GM18909 (cell line): ENCODE measurements around the gene FAM72C.
"Not testable (repeated sequence)": the region's sequence is repeated elsewhere in the genome, so short reads cannot be mapped to it uniquely, and the experiment has no call there.

Source experiments
- ATAC-seq: cut with Tn5 transposase; IDR thresholded peaks from one replicate; pipeline ENCODE4 v1.9.1; 2021; ENCODE audit warnings: mild to moderate bottlenecking; ENCODE audit not compliant: unreplicated experiment, poor library complexity

The FAM72C gene

GRCh38 chr1:143919127-143919526, 52.7 kb downstream of the FAM72C start:
- not testable (repeated sequence) for ATAC-seq

- ATAC-seq = not testable (repeated sequence)
These were observed 53.2 kb downstream of the FAM72C start for GRCh38 chr1:143918552-143918951.

DNA sequence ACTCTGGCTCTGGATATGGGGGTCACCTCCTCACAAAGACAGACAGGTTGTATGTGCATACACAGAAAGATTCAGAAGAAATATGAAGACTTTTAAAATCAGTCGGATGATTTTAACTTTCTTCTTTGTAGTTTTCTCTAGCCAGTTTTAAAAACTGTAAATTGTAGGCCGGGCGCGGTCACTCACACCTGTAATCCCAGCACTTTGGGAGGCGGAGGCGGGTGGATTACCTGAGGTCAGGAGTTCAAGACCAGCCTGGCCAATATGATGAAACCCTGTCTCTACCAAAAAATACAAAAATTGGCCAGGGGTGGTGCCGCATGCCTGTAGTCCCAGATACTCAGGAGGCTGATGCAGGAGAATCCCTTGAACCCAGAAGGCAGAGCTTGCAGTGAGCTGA, 58.1 kb downstream of the FAM72C start:
- not testable (repeated sequence) for ATAC-seq
